NCI-H1436 treated with DMSO at 0.1 percent for 48 hours (cell line): ENCODE data around the gene TEP1.
A peak's percentile ranks its signal among the peaks of the same experiment; 100 is the strongest.
"Not testable (repeated sequence)": the region's sequence is repeated elsewhere in the genome, so short reads cannot be mapped to it uniquely, and the experiment has no call there.

Experiments
- DNase-seq: peaks from one replicate; lab custom pipeline; 2025; lab: John Stamatoyannopoulos, UW

The TEP1 gene

GRCh38 chr14:20412876-20413743 lies at the start of gene TEP1:
Gene TEP1, minus strand, starts transcription at chr14:20413501. Its CDS starts 5,062 bp downstream, at chr14:20408439.
- peak; percentile 47 for DNase-seq

DNA sequence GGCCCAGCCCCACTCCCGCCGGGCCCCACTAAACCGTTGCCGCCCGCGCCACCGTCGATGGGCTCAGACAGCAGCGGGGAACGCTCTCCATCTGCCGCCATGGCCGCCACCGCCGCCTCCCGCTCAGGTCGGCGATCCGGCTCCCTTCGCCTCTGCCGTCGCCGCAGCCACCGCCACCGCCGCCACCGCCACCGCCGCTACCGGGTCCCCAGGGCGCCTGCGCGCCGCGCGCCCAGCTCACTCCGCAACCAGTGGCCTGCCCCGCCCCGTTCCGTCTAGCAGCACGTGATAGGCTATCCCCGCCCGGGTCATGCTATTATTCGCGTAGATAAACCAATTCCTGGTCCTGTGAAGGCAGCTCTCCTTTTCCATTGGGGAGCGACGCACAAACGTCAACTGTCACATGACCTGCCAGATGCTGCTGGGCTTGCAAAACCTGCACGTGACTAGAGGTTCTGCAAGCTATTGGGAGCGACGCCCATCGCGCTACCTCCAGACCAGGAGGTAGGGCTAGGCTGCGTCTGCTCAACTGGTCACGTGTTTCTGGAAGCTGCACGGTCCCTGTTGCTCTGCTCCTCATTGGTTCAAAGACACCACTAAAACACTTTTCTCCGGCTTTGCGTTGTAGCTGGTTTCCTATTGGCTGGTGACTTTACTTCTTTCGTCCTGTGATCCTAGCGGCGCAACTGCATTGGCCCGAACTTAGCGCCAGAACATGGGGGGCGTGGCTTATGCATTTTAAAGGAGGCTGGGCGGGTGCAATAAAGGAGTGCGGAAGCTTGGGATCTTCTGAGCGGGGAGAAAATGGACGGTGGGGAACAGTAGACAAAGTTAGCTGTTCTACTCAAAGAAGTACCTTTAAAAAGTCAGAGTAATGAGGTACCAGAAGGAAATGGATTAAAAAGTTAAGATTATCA lies 48.2 kb upstream of the TEP1 start, which contains the start of gene PIP4P1:
Gene PIP4P1, minus strand, starts transcription at position 210 of the 917 bp plus-strand sequence. Its CDS starts 109 bp downstream, at position 101.
- DNase-seq, result peak; percentile 99

DNA sequence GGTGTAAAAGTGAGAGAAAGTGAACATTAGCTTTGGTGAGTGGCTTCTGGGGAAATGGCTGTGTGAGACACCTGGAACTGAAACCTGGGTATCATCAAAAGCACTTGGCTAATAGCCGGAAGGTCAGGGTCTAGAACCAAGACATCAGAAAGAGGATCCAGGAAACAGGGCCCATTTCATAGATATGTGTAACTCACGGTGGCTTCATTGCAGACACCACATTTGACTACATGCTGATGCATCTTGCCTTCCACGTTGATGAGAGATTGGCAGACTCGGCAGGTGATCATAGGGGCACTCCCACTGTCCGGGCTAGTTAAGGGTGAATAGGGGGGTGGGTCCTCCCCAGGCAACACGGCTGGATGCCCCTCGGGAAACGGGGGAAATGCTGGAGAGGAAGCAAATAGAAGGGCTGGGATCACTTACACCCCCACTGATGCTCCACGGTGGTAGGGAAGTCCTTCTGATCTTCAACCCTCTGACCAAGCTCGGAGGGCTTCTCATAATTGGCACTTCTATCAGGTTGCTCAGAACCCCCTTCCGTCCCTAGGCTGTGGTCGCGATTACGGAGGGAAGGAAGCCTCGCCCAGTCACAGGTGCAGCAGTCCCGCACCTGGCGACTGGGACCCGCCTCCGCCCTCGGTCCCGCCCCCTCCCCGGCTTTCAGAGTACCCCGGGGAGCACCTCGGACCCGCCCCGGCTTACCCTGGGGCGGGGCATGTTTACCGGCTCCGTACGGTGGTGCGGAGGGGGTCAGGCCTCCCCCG lies 47.3 kb upstream of the TEP1 start:
- DNase-seq, result no peak

DNA sequence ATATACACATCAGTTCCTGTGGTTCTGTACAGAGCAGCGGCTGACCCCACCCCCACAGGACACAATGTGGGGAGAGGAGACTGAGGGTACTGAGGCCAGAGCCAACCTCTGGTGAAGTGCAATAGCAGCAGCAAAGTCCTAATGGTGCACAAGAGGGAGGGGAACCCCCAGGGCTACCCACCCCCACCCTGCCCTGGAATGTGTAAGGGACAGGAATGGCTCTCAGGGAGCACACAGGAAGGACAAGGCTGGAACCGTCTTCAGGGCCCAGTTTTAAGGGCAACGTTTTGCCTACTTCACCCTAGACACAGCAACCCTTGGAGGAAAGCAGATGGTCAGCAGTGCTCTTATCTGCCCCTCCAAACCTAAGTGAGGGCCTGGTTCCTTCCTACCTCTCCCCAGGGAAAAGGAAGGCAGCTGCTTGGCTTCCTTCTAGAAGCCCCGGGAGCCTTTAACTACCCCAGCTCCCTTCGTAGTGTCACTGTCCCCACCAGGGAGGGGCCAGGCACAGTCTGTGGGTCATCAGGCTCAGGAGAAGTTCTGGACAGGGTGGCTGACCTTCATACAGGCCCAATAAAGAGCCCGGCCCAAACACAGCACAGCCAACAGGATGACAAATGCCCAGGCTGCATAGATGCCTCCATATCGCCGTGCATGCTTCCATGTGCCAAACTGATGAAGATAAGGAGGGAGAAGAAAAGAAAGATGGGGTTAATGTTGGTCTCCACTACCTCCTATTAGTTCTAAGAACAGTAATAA lies 44.9 kb upstream of the TEP1 start:
- no peak for DNase-seq

GRCh38 chr14:20456971-20457370 lies 43.7 kb upstream of the TEP1 start:
- DNase-seq, result no peak

DNA sequence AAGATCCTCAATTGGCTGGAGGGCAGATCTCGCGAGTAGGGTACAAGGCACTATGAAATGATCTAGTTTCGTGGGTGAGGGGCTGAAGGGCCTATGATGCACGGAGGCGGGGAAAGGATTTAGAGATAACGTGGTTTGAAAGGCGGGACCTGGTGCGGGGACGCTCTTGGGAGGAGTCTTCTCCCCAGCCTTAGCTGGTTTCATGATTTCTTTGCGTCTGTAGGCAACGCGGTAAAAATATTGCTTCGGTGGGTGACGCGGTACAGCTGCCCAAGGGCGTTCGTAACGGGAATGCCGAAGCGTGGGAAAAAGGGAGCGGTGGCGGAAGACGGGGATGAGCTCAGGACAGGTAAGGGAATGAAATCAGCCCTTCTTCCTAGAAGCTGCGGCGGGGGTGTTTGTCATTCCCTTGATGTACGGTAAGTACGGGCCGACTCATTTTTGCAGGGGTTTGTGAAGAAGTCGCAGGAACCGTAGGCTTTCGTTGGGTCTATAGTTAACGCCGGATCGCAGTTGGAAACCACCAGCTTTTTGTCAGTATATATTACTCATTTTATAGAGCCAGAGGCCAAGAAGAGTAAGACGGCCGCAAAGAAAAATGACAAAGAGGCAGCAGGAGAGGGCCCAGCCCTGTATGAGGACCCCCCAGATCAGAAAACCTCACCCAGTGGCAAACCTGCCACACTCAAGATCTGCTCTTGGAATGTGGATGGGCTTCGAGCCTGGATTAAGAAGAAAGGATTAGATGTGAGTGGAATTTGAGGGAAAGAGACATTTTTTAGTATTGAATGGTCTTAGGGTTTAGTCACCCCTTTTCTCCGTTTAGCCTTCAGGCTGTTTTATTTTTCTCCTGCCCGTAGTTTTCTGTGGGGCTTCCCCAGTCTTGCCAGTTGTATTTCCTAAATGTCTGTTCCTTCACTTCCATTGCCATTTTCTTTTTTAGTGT lies 42.3 kb upstream of the TEP1 start:
- no peak for DNase-seq

DNA sequence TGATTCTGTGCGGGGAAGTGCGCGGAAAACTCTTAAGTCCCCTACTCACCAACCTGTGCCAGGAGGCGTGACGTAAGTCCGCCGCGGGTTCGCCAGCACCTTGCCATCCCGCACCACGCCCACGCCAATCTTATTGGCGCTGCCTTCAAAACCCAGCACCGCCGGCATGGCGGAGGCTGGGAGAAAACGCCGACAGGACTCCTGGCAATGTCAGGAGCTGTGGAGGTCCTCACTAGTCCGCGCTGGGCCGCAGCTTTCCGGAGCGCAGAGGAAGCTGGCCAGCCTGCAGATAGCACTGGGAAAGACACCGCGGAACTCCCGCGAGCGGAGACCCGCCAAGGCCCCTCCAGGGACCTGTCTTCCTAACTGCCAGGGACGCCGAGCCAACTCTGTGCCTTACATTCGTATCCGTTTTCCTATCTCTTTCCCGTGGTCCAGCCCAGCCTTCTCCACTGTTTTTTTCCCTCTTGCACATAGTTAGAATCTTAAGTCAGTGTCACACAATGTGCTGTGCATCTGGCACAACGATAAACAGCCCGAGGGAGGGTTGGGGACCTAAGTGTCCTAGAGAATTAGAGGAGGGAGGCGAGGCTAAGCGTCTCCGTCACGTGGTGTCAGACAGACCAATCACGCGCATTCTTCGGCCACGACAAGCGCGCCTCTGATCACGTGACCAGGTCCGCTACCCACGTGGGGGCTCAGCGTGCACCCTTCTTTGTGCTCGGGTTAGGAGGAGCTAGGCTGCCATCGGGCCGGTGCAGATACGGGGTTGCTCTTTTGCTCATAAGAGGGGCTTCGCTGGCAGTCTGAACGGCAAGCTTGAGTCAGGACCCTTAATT lies 41.4 kb upstream of the TEP1 start, which contains the start of the genes APEX1 and OSGEP:
Gene APEX1, plus strand, starts transcription at position 711 of the 839 bp plus-strand sequence. CDS start 420 bp downstream, outside the sequence.
Gene OSGEP, minus strand, starts transcription at position 297 of the 839 bp plus-strand sequence. Its CDS starts 129 bp downstream, at position 168.
- DNase-seq, result peak; percentile 97

DNA sequence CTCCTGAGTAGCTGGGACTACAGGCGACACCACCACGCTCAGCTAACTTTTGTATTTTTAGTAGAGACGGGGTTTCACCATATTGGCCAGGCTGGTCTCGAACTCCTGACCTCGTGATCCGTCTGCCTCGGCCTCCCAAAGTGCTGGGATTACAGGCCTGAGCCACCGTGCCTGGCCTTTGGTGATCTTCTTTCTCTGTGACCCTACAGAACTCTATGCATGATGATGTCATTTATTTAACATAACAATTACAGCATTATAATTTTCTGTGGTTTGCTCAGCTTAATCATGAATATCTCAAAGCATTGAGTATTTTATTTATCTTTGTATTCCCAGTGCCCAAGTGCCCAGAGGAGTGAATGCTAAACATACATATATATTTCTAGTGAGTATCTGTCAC lies 39.5 kb upstream of the TEP1 start:
- not testable (repeated sequence) for DNase-seq

DNA sequence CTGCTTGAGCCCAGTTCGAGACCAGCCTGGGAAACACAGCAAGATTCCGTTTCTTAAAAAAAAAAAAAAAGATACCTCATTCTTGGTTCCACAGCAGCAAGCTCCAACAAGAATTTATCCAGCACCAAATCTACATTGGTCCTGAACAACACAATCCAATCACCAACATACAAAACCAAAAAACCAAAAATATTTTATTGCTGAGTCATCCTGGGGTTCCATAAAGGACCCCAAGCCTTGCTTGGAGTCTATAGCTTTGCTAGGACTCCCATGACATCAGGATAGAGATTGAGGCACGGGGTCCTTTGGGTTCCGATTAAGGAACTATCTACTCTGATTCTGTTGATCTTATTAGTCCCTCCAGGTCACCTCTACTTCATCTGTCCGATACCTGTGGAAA lies 33.6 kb upstream of the TEP1 start:
- no peak for DNase-seq

- DNase-seq, result not testable (repeated sequence)
Measured at GRCh38 chr14:20443650-20444049, 30.3 kb upstream of the TEP1 start.

- no peak for DNase-seq
Measured at GRCh38 chr14:20441461-20441860, 28.2 kb upstream of the TEP1 start.

GRCh38 chr14:20440882-20441281 lies 27.6 kb upstream of the TEP1 start:
- no peak for DNase-seq

DNA sequence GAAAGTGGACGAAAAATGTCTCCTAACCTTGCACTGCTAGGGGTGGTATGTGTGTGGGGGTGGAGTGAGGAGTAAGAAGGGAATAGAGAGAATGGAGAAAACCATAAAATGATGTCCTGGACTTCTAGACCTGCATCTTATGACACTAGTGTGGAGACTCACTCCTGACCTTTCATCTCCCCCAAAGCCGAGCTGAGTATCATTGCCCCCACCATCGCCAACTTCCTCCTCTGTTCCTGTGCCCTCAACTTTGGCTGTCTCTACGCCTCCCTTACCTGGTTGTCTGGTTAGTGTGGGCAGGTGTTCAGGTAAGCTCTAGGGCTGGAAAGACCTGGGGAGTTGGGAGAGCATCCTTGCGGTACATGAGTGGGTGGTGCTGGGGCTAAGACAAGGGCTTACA lies 27.2 kb upstream of the TEP1 start:
- no peak for DNase-seq

GRCh38 chr14:20438664-20439063 lies 25.4 kb upstream of the TEP1 start:
- DNase-seq, result no peak

DNA sequence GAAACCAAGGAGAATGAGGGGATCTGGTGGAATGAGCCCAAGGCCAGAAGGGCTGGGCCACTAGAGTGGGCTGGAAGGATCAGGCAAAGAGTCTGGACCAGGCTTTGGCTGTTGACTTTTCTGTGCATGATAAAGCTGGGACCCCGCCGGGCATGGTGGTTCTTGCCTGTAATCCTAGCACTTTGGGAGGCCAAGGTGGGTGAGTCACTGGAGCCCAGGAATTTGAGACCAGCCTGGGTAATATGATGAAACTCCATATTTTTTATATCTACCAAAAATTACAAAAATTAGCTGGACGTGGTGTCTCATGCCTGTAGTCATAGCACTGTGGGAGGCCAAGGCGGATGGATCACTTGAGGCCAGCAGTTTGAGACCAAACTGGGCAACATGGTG lies 23.1 kb upstream of the TEP1 start:
- DNase-seq, result no peak

- no peak for DNase-seq
Measured at GRCh38 chr14:20435582-20436362, 22.5 kb upstream of the TEP1 start, which contains the start of gene KLHL33. Gene KLHL33, minus strand, starts transcription at chr14:20436166. Its CDS starts 355 bp downstream, at chr14:20435811.

DNA sequence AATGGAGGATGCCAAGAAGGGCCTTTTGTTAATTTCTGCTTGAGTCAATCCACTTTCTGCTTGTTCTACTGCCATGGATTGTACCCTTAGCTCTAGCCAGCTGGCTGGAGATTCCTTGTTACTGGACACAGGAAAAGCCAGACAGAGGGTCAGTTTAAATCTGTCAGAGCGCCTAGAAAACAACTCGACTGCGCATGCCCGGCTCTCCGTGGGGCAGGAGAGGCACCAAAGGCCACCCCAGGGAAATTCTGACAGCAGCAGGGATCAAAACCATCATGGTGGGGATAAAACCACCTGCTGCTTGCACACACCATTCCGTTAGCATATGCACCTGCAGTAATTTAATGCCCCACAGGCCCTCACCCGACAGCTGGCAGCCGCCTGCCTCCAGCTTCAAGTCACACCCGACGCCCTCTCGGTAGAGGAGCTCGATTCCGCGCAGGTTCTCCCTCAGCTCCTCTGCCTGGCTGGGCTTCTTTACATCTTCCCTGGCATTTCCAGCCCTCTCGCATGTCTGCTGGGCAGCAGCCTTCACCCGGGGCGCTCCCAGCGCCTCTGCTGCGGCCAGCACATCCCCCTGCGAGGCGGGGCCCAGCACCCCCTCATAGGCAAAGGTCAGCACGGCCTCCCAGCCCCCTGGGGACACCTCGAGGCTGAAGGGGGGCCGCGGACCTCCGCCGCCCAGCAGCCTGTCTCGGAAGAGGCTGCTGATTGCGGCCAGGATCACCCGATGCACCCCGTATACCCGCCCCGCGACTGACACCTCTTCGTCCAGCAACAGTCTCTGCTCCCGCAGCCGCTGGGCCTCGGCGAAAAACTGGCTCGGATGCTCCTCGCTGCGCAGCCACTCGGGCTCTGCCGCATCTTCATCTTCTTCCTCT lies 21.6 kb upstream of the TEP1 start:
- DNase-seq, result no peak
